ENCODE measurements around the gene LMNA.
"Not testable (repeated sequence)": the region's sequence is repeated elsewhere in the genome, so short reads cannot be mapped to it uniquely, and the experiment has no call there.

The LMNA gene

GRCh38 chr1:156167536-156167935 lies 53.0 kb downstream of the LMNA start:
- DNase-seq: no peak

- no peak for DNase-seq
Measured at GRCh38 chr1:156172696-156173470, 58.4 kb downstream of the LMNA start.

GRCh38 chr1:156176610-156177210 lies 62.2 kb downstream of the LMNA start:
- DNase-seq: no peak

- DNase-seq: no peak
Measured at GRCh38 chr1:156177919-156178654, 63.6 kb downstream of the LMNA start.

- no peak for DNase-seq
Measured at GRCh38 chr1:156180471-156180870, 66.0 kb downstream of the LMNA start.

- not testable (repeated sequence) for DNase-seq
Measured at GRCh38 chr1:156181391-156181924, 66.9 kb downstream of the LMNA start.

GRCh38 chr1:156182010-156182779 lies 67.7 kb downstream of the LMNA start:
- DNase-seq: not testable (repeated sequence)

- not testable (repeated sequence) for DNase-seq
Measured at GRCh38 chr1:156186347-156187177, 72.1 kb downstream of the LMNA start.
